A673 (cell line): Measurements from ENCODE around the gene CCL5. TPM values are rescaled to one million over a fixed set of nuclear protein-coding genes. Genes with fewer than 3 reads are reported as not detected.

Experiments
- BruUV-seq: library from RNA; stranded (reverse); fragments of 400-500 nt; replicated peaks from 2 replicates; lab custom pipeline; 2021; lab: Mats Ljungman, UMichigan
- CTCF ChIA-PET: fragments of 300-600 bp; sonication (Branson Sonifier 250); formaldehyde crosslinking; loops from one replicate; lab custom pipeline; 2022; ENCODE audit warnings: antibody characterized with exemption; lab: Charles Lee
- POLR2A ChIA-PET: fragments of 300-600 bp; sonication (Branson Sonifier 250); formaldehyde crosslinking; loops from one replicate; lab custom pipeline; 2022; ENCODE audit warnings: antibody characterized with exemption; ENCODE audit not compliant: low non-redundant PET; lab: Charles Lee
- DNase-seq: peaks from one replicate; pipeline ENCODE4 v3.0.0-alpha.2; 2015; ENCODE audit warnings: low spot score
- H3K27ac ChIP-seq: fragments of 200-600 bp; sonication (generic); 2 replicates; pipeline ENCODE4 v1.5.1; 2016; ENCODE audit warnings: mixed run types, low read depth, mild to moderate bottlenecking, mixed read lengths, antibody characterized with exemption, low read length; ENCODE audit not compliant: poor library complexity, severe bottlenecking
- H3K27me3 ChIP-seq: fragments of 200-600 bp; sonication (generic); replicated peaks from 2 replicates; pipeline ENCODE4 v1.6.1; 2017; ENCODE audit warnings: mixed run types, low read depth, mild to moderate bottlenecking, mixed read lengths, antibody characterized with exemption, low read length; ENCODE audit not compliant: insufficient read depth, poor library complexity
- H3K36me3 ChIP-seq: fragments of 200-600 bp; sonication (generic); 2 replicates; pipeline ENCODE4 v1.6.1; 2016; ENCODE audit warnings: mixed run types, mild to moderate bottlenecking, mixed read lengths, antibody characterized with exemption, low read length; ENCODE audit not compliant: insufficient read depth, poor library complexity, severe bottlenecking
- H3K4me1 ChIP-seq: fragments of 200-600 bp; sonication (generic); 2 replicates; pipeline ENCODE4 v1.6.1; 2017; ENCODE audit warnings: mixed run types, mild to moderate bottlenecking, mixed read lengths, antibody characterized with exemption, low read length; ENCODE audit not compliant: insufficient read depth, poor library complexity, severe bottlenecking
- H3K4me3 ChIP-seq: fragments of 200-600 bp; sonication (generic); 2 replicates; pipeline ENCODE4 v1.5.1; 2016; ENCODE audit warnings: low read depth, mixed run types, mild to moderate bottlenecking, mixed read lengths, low read length; ENCODE audit not compliant: poor library complexity, severe bottlenecking
- H3K9me3 ChIP-seq: fragments of 200-600 bp; sonication (generic); 2 replicates; pipeline ENCODE4 v1.6.1; 2016; ENCODE audit warnings: mixed run types, low read depth, mild to moderate bottlenecking, mixed read lengths, antibody characterized with exemption, low read length; ENCODE audit not compliant: poor library complexity, severe bottlenecking
- EZH2 ChIP-seq: fragments of 200-600 bp; sonication (generic); IDR thresholded peaks from 2 replicates; pipeline ENCODE4 v1.6.1; 2017; ENCODE audit warnings: borderline replicate concordance, low read depth, mild to moderate bottlenecking, mixed read lengths, antibody characterized with exemption, low read length; ENCODE audit not compliant: poor library complexity, severe bottlenecking
- intact Hi-C: fragments of 100-400 bp; cut with micrococcal nuclease; formaldehyde crosslinking; loops from one replicate; pipeline ENCODE4 v1.10.0; 2022; ENCODE audit not compliant: unreplicated experiment
- total RNA-seq: library from RNA; stranded (reverse); gene quantifications from 2 replicates; pipeline ENCODE4 v1.2.3, GENCODE V29; 2021
- TF ChIP-seq, protein P1 (sequence below): fragments of 300-800, 200-600 bp; sonication (generic); conservative IDR thresholded peaks from 2 replicates; pipeline ENCODE4 v1.5.1; 2017; ENCODE audit warnings: low read depth, mild to moderate bottlenecking, antibody characterized with exemption, low read length, moderate library complexity, mixed read lengths

CCL5 gene
- total RNA-seq, 1 experiment from 2014 or later: not detected

DNA sequence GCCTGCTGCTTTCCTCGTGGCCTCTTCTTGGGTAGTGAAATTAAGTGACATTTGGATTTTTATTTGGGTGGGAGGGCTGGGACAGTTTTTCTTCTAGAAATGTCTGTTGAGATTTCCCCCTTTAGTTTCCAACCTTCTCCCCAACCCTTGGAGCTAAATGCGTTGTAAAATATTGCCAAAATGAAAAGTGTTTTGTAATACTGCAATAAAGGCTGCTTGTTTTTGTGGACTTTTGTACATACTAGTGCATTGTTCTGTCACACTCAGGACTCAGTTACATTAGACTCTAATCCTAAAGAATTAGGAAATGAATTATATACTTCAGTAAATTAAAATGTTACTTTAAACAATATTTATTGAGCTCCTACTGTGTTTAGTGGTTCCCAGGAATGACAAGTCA, 33.2 kb downstream of the CCL5 start:
- no peak overlapping the region for H3K4me3 ChIP-seq
- no peak overlapping the region for H3K27ac ChIP-seq
- ChIA-PET POLR2A (no interaction called here), CTCF (no interaction called here)
- TF ChIP-seq, protein P1, sequence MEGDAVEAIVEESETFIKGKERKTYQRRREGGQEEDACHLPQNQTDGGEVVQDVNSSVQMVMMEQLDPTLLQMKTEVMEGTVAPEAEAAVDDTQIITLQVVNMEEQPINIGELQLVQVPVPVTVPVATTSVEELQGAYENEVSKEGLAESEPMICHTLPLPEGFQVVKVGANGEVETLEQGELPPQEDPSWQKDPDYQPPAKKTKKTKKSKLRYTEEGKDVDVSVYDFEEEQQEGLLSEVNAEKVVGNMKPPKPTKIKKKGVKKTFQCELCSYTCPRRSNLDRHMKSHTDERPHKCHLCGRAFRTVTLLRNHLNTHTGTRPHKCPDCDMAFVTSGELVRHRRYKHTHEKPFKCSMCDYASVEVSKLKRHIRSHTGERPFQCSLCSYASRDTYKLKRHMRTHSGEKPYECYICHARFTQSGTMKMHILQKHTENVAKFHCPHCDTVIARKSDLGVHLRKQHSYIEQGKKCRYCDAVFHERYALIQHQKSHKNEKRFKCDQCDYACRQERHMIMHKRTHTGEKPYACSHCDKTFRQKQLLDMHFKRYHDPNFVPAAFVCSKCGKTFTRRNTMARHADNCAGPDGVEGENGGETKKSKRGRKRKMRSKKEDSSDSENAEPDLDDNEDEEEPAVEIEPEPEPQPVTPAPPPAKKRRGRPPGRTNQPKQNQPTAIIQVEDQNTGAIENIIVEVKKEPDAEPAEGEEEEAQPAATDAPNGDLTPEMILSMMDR: no peak
- no peak for TF ChIP-seq EZH2
- no peaks in the 10 kb centered on the region for H3K4me1 ChIP-seq
- H3K36me3 ChIP-seq: peaks cover 45% of the 10 kb centered on the region
- no peak for DNase-seq
- H3K9me3 ChIP-seq: no peaks in the 10 kb centered on the region
- no TSS peak for BruUV-seq
- intact Hi-C loops: no loop called here
- no peaks in the 10 kb centered on the region for H3K27me3 ChIP-seq

DNA sequence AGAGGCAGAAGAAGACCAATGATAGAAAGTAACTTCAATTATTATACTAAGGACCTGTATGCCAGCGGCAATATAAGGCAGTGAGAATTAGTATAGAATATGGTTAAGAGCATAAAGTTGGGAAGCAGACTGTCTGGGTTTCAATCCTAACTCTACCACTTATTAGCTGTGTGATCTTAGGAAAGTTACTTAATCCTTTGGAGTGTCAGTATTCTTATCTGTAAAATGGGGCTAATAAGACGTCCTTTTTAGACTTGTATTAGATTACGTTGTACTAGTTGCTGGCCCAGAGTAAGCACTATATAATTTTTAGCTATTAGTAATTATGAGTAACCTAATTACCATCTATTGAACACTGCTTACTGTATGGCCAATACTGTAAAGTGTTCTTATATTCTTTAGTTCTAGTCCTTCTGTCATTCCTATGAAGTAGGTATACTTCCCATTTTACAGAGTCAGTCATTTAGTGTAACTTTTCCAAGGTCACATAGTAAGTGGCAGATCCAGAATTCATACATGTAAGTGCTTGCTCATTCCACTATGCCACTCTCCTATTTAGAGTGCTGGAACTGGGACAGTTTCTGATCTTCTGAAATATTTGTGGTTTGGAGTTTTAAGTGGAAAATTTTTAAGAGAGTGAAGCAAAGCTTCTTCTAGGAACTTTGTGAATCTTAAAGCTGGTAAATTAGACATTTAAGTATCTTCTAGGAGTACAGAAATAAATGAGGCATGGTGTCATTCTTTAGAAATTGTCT, 33.9 kb downstream of the CCL5 start:
- Histone ChIP-seq H3K4me3 (no peak overlapping the region), H3K27ac (no peak overlapping the region), H3K36me3 (peaks cover 50% of the 10 kb centered on the region), H3K27me3 (no peaks in the 10 kb centered on the region), H3K9me3 (no peaks in the 10 kb centered on the region), H3K4me1 (no peaks in the 10 kb centered on the region)
- BruUV-seq: no TSS peak
- TF ChIP-seq EZH2: no peak
- TF ChIP-seq, protein P1: no peak
- intact Hi-C loops: no loop called here
- POLR2A ChIA-PET: no interaction called here
- CTCF ChIA-PET: no interaction called here
- no peak for DNase-seq

DNA sequence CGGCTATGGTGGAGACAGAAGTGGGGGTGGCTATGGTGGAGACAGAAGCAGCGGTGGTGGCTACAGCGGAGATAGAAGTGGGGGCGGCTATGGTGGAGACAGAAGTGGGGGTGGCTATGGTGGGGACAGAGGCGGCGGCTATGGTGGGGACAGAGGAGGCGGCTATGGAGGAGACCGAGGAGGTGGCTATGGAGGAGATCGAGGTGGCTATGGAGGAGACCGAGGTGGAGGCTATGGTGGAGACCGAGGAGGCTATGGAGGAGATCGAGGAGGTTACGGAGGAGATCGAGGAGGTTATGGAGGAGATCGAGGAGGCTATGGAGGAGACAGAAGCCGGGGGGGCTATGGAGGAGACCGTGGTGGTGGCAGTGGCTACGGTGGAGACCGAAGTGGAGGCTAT, 35.6 kb downstream of the CCL5 start:
- no peak for TF ChIP-seq EZH2
- TF ChIP-seq, protein P1: no peak
- Histone ChIP-seq H3K9me3 (no peaks in the 10 kb centered on the region), H3K4me1 (no peaks in the 10 kb centered on the region), H3K27me3 (no peaks in the 10 kb centered on the region), H3K27ac (no peak overlapping the region), H3K4me3 (no peak overlapping the region), H3K36me3 (peaks cover 58% of the 10 kb centered on the region)
- TSS peak; percentile 67 for BruUV-seq
- DNase-seq: no peak
- ChIA-PET POLR2A (no interaction called here), CTCF (no interaction called here)
- intact Hi-C loops: no loop called here
